KMS-11 (cell line): ENCODE measurements around the gene CMIP.
A peak's percentile ranks its signal among the peaks of the same experiment; 100 is the strongest.

Source experiments
- H2AFZ ChIP-seq: fragments of 200-600 bp; sonication (generic); 2 replicates; pipeline ENCODE4 v1.6.1; 2016; ENCODE audit warnings: antibody characterized with exemption, mixed run types, low read depth
- H3K27ac ChIP-seq: fragments of 200-600 bp; sonication (generic); 2 replicates; pipeline ENCODE4 v1.6.1; 2016; ENCODE audit warnings: mild to moderate bottlenecking, mixed run types
- H3K27me3 ChIP-seq: fragments of 200-600 bp; sonication (generic); 2 replicates; pipeline ENCODE4 v1.6.1; 2017; ENCODE audit warnings: mild to moderate bottlenecking, low read depth, mixed run types, moderate library complexity; ENCODE audit not compliant: insufficient read depth
- H3K36me3 ChIP-seq: fragments of 200-600 bp; sonication (generic); 2 replicates; pipeline ENCODE4 v1.6.1; 2017; ENCODE audit warnings: mild to moderate bottlenecking, mixed run types; ENCODE audit not compliant: insufficient read depth
- H3K4me1 ChIP-seq: fragments of 200-600 bp; sonication (generic); 2 replicates; pipeline ENCODE4 v1.6.1; 2016; ENCODE audit warnings: mild to moderate bottlenecking, low read depth, mixed run types; ENCODE audit not compliant: poor library complexity, severe bottlenecking
- H3K4me2 ChIP-seq: fragments of 200-600 bp; sonication (generic); 2 replicates; pipeline ENCODE4 v1.7.0; 2016; ENCODE audit warnings: mild to moderate bottlenecking, mixed run types
- H3K4me3 ChIP-seq: fragments of 200-600 bp; sonication (generic); IDR thresholded peaks from 2 replicates; pipeline ENCODE4 v1.6.1; 2017; ENCODE audit warnings: low read depth, low read length, mixed read lengths; ENCODE audit not compliant: insufficient read depth
- H3K79me2 ChIP-seq: fragments of 200-600 bp; sonication (generic); 2 replicates; pipeline ENCODE4 v1.6.1; 2016; ENCODE audit warnings: low read depth, mixed run types; ENCODE audit not compliant: insufficient read depth
- H3K9ac ChIP-seq: fragments of 200-600 bp; sonication (generic); 2 replicates; pipeline ENCODE4 v1.6.1; 2016; ENCODE audit warnings: mild to moderate bottlenecking, mixed run types
- H4K20me1 ChIP-seq: fragments of 200-600 bp; sonication (generic); 2 replicates; pipeline ENCODE4 v1.6.1; 2016; ENCODE audit warnings: mild to moderate bottlenecking, mixed run types; ENCODE audit not compliant: insufficient read depth
- TF ChIP-seq, protein P1 (sequence below): fragments of 200-600 bp; sonication (generic); conservative IDR thresholded peaks from 2 replicates; pipeline ENCODE4 v1.6.1; 2017; ENCODE audit warnings: low read depth, mild to moderate bottlenecking, antibody characterized with exemption, low read length, moderate library complexity, mixed read lengths

CMIP gene

DNA sequence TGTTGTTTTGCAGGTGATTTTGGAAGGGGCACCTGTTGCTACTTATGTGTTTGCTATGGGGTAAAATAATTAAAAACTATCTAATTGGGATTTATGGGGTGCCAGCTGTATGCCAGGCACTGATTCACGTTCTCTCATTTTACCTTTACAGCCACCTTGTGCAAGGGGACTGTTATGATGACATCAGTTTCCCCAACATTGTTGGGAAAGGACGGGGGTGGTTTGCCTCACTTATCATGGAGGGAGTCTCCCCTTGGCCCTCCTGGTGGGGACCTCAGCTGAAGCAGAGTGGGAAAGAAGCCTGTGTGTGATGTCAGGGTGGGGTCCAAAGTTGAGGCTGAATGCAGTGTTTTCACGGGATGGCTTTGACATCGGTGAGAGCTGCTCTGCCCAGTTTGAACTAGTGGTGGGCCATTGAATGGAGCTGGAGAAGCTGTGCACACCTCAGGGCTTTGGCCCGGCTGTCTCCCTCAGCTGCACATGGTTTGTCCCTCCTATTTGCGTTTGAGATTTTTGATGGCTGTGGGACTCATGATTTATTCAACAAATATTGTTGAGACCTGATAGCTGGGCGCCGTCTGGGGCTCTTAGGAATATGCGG is 36.1 kb downstream of the CMIP start:
- Histone ChIP-seq H2AFZ (no peak overlapping the region), H4K20me1 (peaks cover 20% of the 10 kb centered on the region), H3K27ac (no peak overlapping the region), H3K4me2 (peak overlapping the region; percentile 8; the same call in 1 of the 2 replicates), H3K79me2 (peaks cover 99% of the 10 kb centered on the region), H3K36me3 (no peaks in the 10 kb centered on the region), H3K4me3 (no peak overlapping the region), H3K27me3 (no peaks in the 10 kb centered on the region), H3K4me1 (peaks cover 40% of the 10 kb centered on the region), H3K9ac (no peak overlapping the region)
- TF ChIP-seq, protein P1, sequence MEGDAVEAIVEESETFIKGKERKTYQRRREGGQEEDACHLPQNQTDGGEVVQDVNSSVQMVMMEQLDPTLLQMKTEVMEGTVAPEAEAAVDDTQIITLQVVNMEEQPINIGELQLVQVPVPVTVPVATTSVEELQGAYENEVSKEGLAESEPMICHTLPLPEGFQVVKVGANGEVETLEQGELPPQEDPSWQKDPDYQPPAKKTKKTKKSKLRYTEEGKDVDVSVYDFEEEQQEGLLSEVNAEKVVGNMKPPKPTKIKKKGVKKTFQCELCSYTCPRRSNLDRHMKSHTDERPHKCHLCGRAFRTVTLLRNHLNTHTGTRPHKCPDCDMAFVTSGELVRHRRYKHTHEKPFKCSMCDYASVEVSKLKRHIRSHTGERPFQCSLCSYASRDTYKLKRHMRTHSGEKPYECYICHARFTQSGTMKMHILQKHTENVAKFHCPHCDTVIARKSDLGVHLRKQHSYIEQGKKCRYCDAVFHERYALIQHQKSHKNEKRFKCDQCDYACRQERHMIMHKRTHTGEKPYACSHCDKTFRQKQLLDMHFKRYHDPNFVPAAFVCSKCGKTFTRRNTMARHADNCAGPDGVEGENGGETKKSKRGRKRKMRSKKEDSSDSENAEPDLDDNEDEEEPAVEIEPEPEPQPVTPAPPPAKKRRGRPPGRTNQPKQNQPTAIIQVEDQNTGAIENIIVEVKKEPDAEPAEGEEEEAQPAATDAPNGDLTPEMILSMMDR, result no peak

DNA sequence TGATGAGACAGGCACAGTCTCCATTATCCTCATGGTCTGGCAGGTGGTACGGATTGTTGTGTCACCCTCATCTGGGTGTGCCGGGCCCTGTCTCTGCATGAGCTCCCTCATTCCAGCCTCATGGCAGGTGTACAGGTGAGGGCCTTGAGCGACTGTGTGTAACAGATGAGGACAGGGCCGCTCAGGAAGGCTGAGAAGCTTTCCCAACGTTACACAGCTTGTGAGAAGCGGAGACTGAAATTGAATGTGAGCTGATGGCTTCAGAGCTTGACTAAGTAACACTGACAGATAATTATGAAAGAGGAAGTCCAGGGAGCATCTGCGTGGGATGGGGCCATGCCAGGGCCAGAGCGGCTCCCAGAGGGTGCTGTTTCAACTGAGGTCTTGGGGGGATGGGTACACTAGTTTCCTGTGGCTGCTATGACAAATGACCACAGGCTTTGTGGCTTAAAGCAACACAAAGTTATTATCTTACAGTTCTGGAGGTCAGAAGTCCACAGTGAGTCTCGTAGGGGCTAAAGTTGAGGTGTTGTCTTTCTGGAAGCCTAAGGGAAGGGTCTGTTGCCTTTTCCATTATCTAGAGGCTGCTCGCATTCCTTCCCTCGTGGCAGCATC is 36.7 kb downstream of the CMIP start:
- peaks cover 100% of the 10 kb centered on the region for H3K79me2 ChIP-seq
- no peak overlapping the region for H3K4me3 ChIP-seq
- no peak overlapping the region for H3K9ac ChIP-seq
- TF ChIP-seq, protein P1, result no peak
- peak overlapping the region; percentile 8; the same call in 1 of the 2 replicates for H3K4me2 ChIP-seq
- H4K20me1 ChIP-seq, result peaks cover 20% of the 10 kb centered on the region
- H3K4me1 ChIP-seq, result peaks cover 40% of the 10 kb centered on the region
- no peak overlapping the region for H3K27ac ChIP-seq
- H3K36me3 ChIP-seq, result no peaks in the 10 kb centered on the region
- H3K27me3 ChIP-seq, result no peaks in the 10 kb centered on the region
- H2AFZ ChIP-seq, result no peak overlapping the region

DNA sequence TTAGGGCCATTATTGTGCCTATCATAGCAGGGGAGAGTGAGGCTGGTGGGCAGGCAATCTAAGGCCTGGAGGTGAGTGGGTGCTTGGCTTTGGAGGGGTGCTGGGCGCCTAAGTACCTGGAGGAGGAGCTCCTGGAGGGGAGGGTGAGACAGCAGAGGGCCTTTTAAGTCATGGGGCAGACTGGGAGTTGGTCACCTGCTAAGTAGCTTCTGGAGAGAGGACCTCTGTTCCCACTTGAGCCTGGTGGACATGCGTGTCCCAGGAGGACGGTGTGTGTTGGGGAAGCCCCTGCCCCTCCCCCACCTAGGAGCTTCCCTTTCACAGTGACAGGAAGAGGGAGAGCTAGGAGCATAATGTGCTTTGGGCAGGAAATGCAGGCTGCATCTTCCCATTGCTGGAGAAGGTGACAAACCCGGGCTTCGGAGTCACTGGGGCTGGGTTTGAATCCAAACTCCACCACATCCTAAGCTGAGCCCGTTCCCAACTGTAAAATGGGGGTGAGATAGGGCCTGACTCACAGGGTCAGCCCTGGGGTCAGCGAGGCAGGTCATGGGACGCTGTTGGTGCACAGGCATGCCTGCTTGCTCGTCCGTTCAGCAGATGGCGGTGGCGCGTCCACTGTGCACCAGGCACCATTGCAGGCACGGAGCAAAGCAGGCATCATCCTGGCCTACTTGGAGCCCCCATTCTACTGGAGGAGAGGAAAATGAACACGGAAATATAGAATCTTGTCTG is 37.9 kb downstream of the CMIP start:
- no peak overlapping the region for H3K27ac ChIP-seq
- TF ChIP-seq, protein P1, result no peak
- peaks cover 100% of the 10 kb centered on the region for H3K79me2 ChIP-seq
- no peaks in the 10 kb centered on the region for H3K27me3 ChIP-seq
- no peak overlapping the region for H2AFZ ChIP-seq
- H3K4me3 ChIP-seq, result no peak overlapping the region
- no peaks in the 10 kb centered on the region for H3K36me3 ChIP-seq
- H4K20me1 ChIP-seq, result peaks cover 20% of the 10 kb centered on the region
- no peak overlapping the region for H3K4me2 ChIP-seq
- peaks cover 40% of the 10 kb centered on the region for H3K4me1 ChIP-seq
- no peak overlapping the region for H3K9ac ChIP-seq

DNA sequence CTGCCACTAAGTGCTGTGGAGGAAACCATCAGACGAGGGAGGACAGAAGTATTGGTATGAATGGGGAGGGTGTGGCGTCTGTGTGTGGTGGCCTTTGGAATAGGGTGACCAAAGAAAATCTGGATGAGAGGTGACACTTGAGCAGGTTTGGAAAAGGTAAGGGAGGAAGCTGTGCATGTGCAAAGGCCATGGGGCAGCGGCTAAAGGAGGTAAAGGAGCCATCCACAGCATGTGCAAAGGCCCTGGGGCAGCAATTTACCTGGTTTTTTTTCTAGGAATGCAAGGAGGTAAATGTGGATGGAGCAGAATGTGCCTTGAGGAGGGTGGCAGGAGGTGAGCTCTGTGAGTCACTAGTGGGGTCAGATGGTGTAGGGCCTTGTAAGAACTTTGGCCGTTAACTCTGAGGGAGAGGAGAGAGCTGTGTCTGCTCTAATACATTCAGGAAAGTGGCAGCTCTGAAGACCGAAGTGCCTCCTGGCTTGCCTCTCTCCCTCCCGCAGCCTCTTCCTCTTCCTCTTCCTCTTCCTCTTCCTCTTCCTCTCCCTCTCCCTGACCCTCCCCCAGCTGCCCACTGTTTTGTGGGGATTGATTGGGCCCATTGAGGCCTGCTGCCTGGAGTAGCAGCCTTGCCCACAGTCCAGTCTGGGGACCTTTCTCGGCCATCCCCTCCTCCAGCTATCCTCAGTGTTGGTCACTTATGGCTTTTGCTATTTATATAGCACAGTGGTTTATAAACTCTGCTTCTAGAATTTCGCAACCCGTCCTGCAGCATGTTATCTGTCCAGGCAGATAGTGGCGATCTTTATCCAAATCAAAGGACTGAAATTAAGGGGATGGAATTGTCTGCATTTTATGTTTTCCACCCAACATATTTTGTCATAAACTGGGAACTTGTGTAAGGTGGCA is 38.7 kb downstream of the CMIP start:
- Histone ChIP-seq H3K9ac (no peak overlapping the region), H3K27ac (no peak overlapping the region), H3K4me2 (no peak overlapping the region), H3K4me3 (no peak overlapping the region), H3K79me2 (peaks cover 97% of the 10 kb centered on the region), H3K4me1 (peaks cover 31% of the 10 kb centered on the region), H2AFZ (no peak overlapping the region), H4K20me1 (peaks cover 20% of the 10 kb centered on the region), H3K27me3 (no peaks in the 10 kb centered on the region), H3K36me3 (no peaks in the 10 kb centered on the region)
- TF ChIP-seq, protein P1, result no peak
